ENCODE results near the gene SLC8A1. TPM values are rescaled to one million over a fixed set of nuclear protein-coding genes. Genes with fewer than 3 reads are reported as not detected.

The SLC8A1 gene
- total RNA-seq (2016; rRNA removed; fragmentation: Illumina TruSeq; extraction: Trizol) (not detected in 2 replicates), polyA plus RNA-seq (2011; rRNA removed) (not detected in 2 replicates), polyA minus RNA-seq (2011; rRNA and poly(A)+ RNA removed; ENCODE audit: low replicate concordance) (under 0.01 TPM in 2 replicates), Bru-seq, nascent RNA (percentile 1 among the genes with signal in this experiment), BruChase-seq, experiment 1, labeled RNA remaining after a 6-hour chase (percentile 1 among the genes with signal in this experiment), BruChase-seq, experiment 2, labeled RNA remaining after a 2-hour chase (percentile 1 among the genes with signal in this experiment)
- total RNA-seq (2016; cell fraction: cytosol; rRNA removed; fragmentation: Illumina TruSeq; extraction: Trizol; ENCODE audit: low read depth) = not detected in 2 replicates
- total RNA-seq (2016; cell fraction: insoluble cytoplasmic fraction; rRNA removed; fragmentation: Illumina TruSeq; extraction: Trizol) = not detected in 2 replicates
- total RNA-seq (2016; cell fraction: membrane; rRNA removed; fragmentation: Illumina TruSeq; extraction: Trizol) = not detected in 2 replicates
- not detected in 2 replicates for total RNA-seq (2016; cell fraction: nucleus; rRNA removed; fragmentation: Illumina TruSeq; extraction: Trizol)
- polyA plus RNA-seq (2011; cell fraction: cytosol; rRNA removed) = not detected in 2 replicates
- not detected in 2 replicates for polyA plus RNA-seq (2011; cell fraction: nucleus; rRNA removed)
- polyA plus RNA-seq (2012) = not detected in 2 replicates
- polyA plus RNA-seq (2016; cell fraction: cytosol; fragmentation: Illumina TruSeq; extraction: Trizol; ENCODE audit: low read depth) = not detected in 2 replicates
- polyA plus RNA-seq (2016; cell fraction: insoluble cytoplasmic fraction; fragmentation: Illumina TruSeq; extraction: Trizol; ENCODE audit: low read depth) = not detected in 2 replicates
- not detected in 2 replicates for polyA plus RNA-seq (2016; cell fraction: membrane; fragmentation: Illumina TruSeq; extraction: Trizol; ENCODE audit: low read depth)
- not detected in 2 replicates for polyA plus RNA-seq (2016; cell fraction: nucleus; fragmentation: Illumina TruSeq; extraction: Trizol; ENCODE audit: insufficient read depth, low read depth)
- not detected in 2 replicates for polyA minus RNA-seq (2011; cell fraction: cytosol; rRNA and poly(A)+ RNA removed)
- not detected in 2 replicates for polyA minus RNA-seq (2011; cell fraction: nucleus; rRNA and poly(A)+ RNA removed)
- long read RNA-seq, experiment 1 = 0 reads
- long read RNA-seq, experiment 2 = 0 reads

- DNase-seq (ENCODE audit: low spot score) (no peak), ATAC-seq (peak; percentile 67), FAIRE-seq (no peak)
- peak within 1 kb of the TSS; percentile 31; the same call in 1 of the 2 replicates for H3K4me2 ChIP-seq (ENCODE audit: low read depth, low read length)
- no peaks in the 10 kb centered on the region for H3K79me2 ChIP-seq (ENCODE audit: insufficient read depth, low read length)
- TF ChIP-seq, protein P1, sequence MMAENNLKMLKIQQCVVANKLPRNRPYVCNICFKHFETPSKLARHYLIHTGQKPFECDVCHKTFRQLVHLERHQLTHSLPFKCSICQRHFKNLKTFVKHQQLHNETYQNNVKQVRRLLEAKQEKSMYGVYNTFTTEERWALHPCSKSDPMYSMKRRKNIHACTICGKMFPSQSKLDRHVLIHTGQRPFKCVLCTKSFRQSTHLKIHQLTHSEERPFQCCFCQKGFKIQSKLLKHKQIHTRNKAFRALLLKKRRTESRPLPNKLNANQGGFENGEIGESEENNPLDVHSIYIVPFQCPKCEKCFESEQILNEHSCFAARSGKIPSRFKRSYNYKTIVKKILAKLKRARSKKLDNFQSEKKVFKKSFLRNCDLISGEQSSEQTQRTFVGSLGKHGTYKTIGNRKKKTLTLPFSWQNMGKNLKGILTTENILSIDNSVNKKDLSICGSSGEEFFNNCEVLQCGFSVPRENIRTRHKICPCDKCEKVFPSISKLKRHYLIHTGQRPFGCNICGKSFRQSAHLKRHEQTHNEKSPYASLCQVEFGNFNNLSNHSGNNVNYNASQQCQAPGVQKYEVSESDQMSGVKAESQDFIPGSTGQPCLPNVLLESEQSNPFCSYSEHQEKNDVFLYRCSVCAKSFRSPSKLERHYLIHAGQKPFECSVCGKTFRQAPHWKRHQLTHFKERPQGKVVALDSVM (CRISPR knock-in tag; IDR thresholded peaks at IDR 0.05) = peak; percentile 67
- TF ChIP-seq ZNF460 (CRISPR knock-in tag; IDR thresholded peaks at IDR 0.05; ENCODE audit: borderline replicate concordance) (no peak), HNRNPK (IDR thresholded peaks at IDR 0.05; ENCODE audit: low read depth, low read length, poor library complexity, severe bottlenecking) (no peak), ZBTB14 (CRISPR knock-in tag; IDR thresholded peaks at IDR 0.05) (0 out of 2 replicates have a peak, but pooled peaks have one; percentile 27), PHF20 (CRISPR knock-in tag; IDR thresholded peaks at IDR 0.05) (no peak), WIZ (CRISPR knock-in tag; IDR thresholded peaks at IDR 0.05) (no peak)
- no peak within 1 kb of the TSS; a peak in 1 of 6 replicates for H3K4me3 ChIP-seq (replicated peaks in 1 of 3; ENCODE audit: insufficient read depth in 1 of 3, low read depth in 2 of 3, low read length in 3 of 3)
- intact Hi-C loops (cut with micrococcal nuclease; ENCODE audit: unreplicated experiment) (no loop called here), in situ Hi-C loops (cut with HindIII; ENCODE audit: extremely low pct_ligation_motif_present, low pct_unique_long_range_greater_than_20kb) (no loop called here)
- H3K9me3 ChIP-seq (ENCODE audit: low read length) = no peaks in the 10 kb centered on the region
- H3K9ac ChIP-seq (ENCODE audit: insufficient read depth, low read depth, low read length) = no peak within 1 kb of the TSS
- no peaks in the 10 kb centered on the region for H3K36me3 ChIP-seq (replicated peaks in 1 of 2; ENCODE audit: control insufficient read depth in 1 of 2, insufficient read depth in 2 of 2, low read length in 2 of 2)
- H2AFZ ChIP-seq (ENCODE audit: low read length) = no peak within 1 kb of the TSS
- no peaks in the 10 kb centered on the region for H3K4me1 ChIP-seq (ENCODE audit: insufficient read depth, low read length)
- ChIA-PET POLR2A (no interaction called here), CTCF (ENCODE audit: low intra/inter-chr PET ratio, low total read pairs) (no interaction called here)
- no peaks in the 10 kb centered on the region for H4K20me1 ChIP-seq (ENCODE audit: insufficient read depth, low read length)
- H3K27ac ChIP-seq (ENCODE audit: extremely low read length, insufficient read depth, low read length) = no peak within 1 kb of the TSS
- H3K27me3 ChIP-seq (ENCODE audit: control insufficient read depth in 1 of 2, insufficient read depth in 2 of 2, low read length in 2 of 2) = peaks cover 2 to 41% of the 10 kb centered on the region in 2 experiments; a peak in 4 of 5 replicates
- WGBS (ENCODE audit: low lambda C conversion rate) = 24% methylated on average over 30 of the region's 82 CpGs
- BruUV-seq (replicated peaks) = no TSS peak
Observed at GRCh38 chr2:40451918-40452605, at the start of gene SLC8A1. SLC8A1 (minus strand) TSS chr2:40452090.
